ENCODE measurements around the gene CD59.
"Not testable (repeated sequence)": the region's sequence is repeated elsewhere in the genome, so short reads cannot be mapped to it uniquely, and the experiment has no call there.

CD59 gene

DNA sequence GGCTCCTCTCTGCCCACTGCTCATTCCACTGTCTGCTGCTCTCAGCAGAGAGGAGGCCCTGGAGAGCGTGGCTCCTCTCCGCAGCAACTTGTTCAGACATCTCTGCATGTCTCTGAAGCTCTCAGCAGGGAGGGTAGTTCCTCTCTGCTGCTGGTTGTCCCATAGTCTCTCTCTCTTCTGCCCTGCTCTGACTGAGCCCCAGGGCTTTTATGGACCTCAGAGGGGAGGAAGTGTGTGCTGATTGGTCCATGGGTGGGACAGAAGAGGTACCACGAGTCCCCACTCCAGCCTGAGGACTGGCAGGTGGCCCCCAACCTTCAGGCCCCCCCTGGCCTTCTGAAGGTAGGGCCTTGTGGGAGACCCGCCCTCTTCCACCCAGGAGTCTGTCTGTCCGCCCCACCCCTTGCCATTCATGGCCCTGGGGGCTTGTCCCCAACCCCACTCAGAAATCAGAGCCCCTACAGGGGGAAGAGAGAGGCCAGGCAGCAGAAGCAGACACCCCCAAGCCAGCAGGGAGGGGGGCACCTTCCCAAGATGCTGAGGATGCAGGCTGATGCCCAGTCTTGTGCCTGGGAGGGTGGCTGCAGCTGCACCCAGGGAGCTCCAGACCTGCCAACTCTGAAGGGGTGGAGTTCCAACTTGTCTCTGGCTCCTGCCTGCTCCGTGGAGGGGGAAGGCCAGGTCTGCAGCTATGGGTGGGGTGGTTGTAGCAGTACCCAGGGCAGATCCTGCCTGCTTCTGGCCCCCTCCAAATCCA is 70.7 kb downstream of the CD59 start:
- DNase-seq (ENCODE audit: low spot score) = no peak

GRCh38 chr11:33664827-33665226 is 71.4 kb downstream of the CD59 start:
- no peak for DNase-seq (ENCODE audit: low spot score)

- DNase-seq (ENCODE audit: low spot score) = no peak
Measured at GRCh38 chr11:33664166-33664565, 72.1 kb downstream of the CD59 start.

DNA sequence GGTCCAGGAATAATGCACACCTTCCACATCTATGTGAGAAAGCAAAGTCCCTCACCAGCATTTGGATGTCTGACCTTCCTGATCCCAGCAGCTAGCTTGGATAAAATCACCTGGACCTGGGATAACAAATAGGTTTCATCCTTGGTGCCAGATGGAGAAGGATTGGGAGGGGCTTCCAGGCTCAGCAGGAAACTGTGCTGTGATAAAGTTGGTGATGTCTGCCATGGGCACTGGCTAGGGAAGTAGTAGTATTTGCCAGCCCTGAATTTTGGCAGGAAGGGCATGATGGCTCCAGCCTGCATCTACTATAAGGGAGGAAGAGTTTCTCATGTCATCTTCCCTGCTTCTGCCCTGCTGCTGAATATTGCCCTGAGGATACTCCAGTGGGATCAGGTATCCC is 73.1 kb downstream of the CD59 start:
- no peak for DNase-seq (ENCODE audit: low spot score)

- DNase-seq (ENCODE audit: low spot score) = not testable (repeated sequence)
Measured at GRCh38 chr11:33661526-33661925, 74.7 kb downstream of the CD59 start.

- no peak for DNase-seq (ENCODE audit: low spot score)
Measured at GRCh38 chr11:33660962-33661361, 75.3 kb downstream of the CD59 start.

- DNase-seq (ENCODE audit: low spot score) = no peak
Measured at GRCh38 chr11:33659370-33660139, 76.7 kb downstream of the CD59 start.

- DNase-seq (ENCODE audit: low spot score) = no peak
Measured at GRCh38 chr11:33658195-33658900, 77.9 kb downstream of the CD59 start.

- DNase-seq (ENCODE audit: low spot score) = no peak
Measured at GRCh38 chr11:33657757-33658156, 78.5 kb downstream of the CD59 start.

DNA sequence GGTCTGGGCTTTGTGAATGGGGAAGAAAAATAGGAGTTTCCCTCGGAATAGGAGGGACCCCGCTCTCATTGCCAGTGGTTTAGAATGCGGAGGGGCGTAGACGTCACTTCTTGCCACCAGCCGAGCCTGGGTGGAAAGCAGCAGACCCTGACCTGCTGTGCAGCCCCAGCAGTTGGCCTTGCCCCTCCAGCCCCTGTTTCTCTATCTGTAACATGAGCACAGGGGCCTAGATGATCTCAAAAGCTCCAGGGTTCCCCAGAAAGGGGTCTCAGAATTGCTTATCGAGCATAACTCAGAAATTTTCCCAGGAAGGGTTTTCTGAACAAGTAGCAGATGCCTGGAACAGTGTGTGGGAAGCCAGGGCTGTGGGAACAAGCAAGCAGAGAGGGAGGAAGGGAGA is 79.5 kb downstream of the CD59 start:
- no peak for DNase-seq (ENCODE audit: low spot score)

GRCh38 chr11:33655842-33656600 is 80.2 kb downstream of the CD59 start:
- DNase-seq (ENCODE audit: low spot score) = no peak

DNA sequence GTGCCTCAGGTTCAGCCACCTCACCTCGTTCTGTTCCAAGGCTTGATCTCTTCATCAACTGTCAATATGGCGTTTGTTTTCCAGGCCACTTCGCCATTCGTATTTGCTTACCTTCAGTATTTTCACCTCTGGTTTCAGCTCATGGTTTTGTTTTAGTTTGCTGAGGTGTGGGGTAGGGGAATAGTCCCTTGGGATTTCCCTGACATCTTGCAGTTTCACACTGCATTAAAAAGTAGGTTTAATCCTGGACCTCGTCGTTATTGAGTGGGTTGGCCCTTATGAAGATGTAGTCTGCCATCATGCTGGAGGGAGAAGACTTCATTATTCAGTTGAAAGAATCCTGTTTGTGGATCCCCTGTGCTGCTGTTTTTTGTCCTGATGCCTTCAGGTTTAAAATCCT is 81.6 kb downstream of the CD59 start:
- DNase-seq (ENCODE audit: low spot score) = no peak

All from pons (tissue), 1 donor.